WTC11 (cell line): ENCODE data around the gene MRGPRX3. TPM values are rescaled to one million over a fixed set of nuclear protein-coding genes. Genes with fewer than 3 reads are reported as not detected.

ENCODE experiments used
- ATF2 ChIP-seq: sonication (generic); formaldehyde crosslinking; IDR thresholded peaks from 2 replicates; pipeline ENCODE4 v1.8.1; 2022; ENCODE audit warnings: low read depth, missing genetic modification reagents, borderline replicate concordance
- ATF3 ChIP-seq: sonication (generic); formaldehyde crosslinking; conservative IDR thresholded peaks from 2 replicates; pipeline ENCODE4 v1.8.1; 2022; ENCODE audit warnings: mild to moderate bottlenecking, missing genetic modification reagents
- CBFB ChIP-seq: sonication (generic); formaldehyde crosslinking; IDR thresholded peaks from 2 replicates; pipeline ENCODE4 v1.8.1; 2022; ENCODE audit warnings: mild to moderate bottlenecking, low read depth, missing genetic modification reagents
- CREB1 ChIP-seq: sonication (generic); formaldehyde crosslinking; IDR thresholded peaks from 2 replicates; pipeline ENCODE4 v1.8.0; 2023; ENCODE audit warnings: mild to moderate bottlenecking, missing genetic modification reagents
- E2F5 ChIP-seq: sonication (generic); formaldehyde crosslinking; IDR thresholded peaks from 2 replicates; pipeline ENCODE4 v1.8.1; 2022; ENCODE audit warnings: mild to moderate bottlenecking, moderate library complexity, missing genetic modification reagents
- GRHL2 ChIP-seq: fragments of 250-450 bp; sonication (Bioruptor Pico); IDR thresholded peaks from 2 replicates; pipeline ENCODE4 v1.8.0; 2022; ENCODE audit warnings: mild to moderate bottlenecking, moderate library complexity; ENCODE audit not compliant: insufficient replicate concordance, severe bottlenecking
- MYBL2 ChIP-seq: sonication (generic); formaldehyde crosslinking; IDR thresholded peaks from 2 replicates; pipeline ENCODE4 v1.8.1; 2023; ENCODE audit warnings: mild to moderate bottlenecking, moderate library complexity, missing genetic modification reagents
- RORB ChIP-seq: fragments of 250-450 bp; sonication (Bioruptor Pico); IDR thresholded peaks from 2 replicates; pipeline ENCODE4 v1.9.0; 2021; ENCODE audit warnings: mild to moderate bottlenecking
- SP1 ChIP-seq: sonication (generic); formaldehyde crosslinking; conservative IDR thresholded peaks from 2 replicates; pipeline ENCODE4 v1.8.1; 2022; ENCODE audit warnings: missing genetic modification reagents
- ZNF121 ChIP-seq: sonication (generic); formaldehyde crosslinking; IDR thresholded peaks from 2 replicates; pipeline ENCODE4 v1.8.0; 2023; ENCODE audit warnings: missing genetic modification reagents
- ZNF138 ChIP-seq: sonication (generic); formaldehyde crosslinking; conservative IDR thresholded peaks from 2 replicates; pipeline ENCODE4 v1.8.1; 2022; ENCODE audit warnings: mild to moderate bottlenecking, moderate library complexity, missing genetic modification reagents
- ZNF232 ChIP-seq: sonication (generic); formaldehyde crosslinking; IDR thresholded peaks from 2 replicates; pipeline ENCODE4 v1.8.0; 2022; ENCODE audit warnings: mild to moderate bottlenecking, missing genetic modification reagents
- ZNF416 ChIP-seq: fragments of 250-450 bp; sonication (Bioruptor Pico); IDR thresholded peaks from 2 replicates; pipeline ENCODE4 v1.9.0; 2021; ENCODE audit warnings: mild to moderate bottlenecking, inconsistent platforms
- ZNF512 ChIP-seq: sonication (generic); formaldehyde crosslinking; IDR thresholded peaks from 2 replicates; pipeline ENCODE4 v1.8.1; 2022; ENCODE audit warnings: missing genetic modification reagents, borderline replicate concordance
- total RNA-seq: library from RNA; stranded (reverse); gene quantifications from 3 replicates; pipeline ENCODE4 v1.2.3, GENCODE V29; 2021
- TF ChIP-seq, protein P1 (sequence below): fragments of 200-600 bp; IDR thresholded peaks from 2 replicates; pipeline ENCODE4 v1.8.0; 2022; ENCODE audit warnings: antibody characterized with exemption
- TF ChIP-seq, protein P2 (sequence below): sonication (generic); formaldehyde crosslinking; IDR thresholded peaks from 2 replicates; pipeline ENCODE4 v1.8.0; 2022; ENCODE audit warnings: mild to moderate bottlenecking, missing genetic modification reagents
- TF ChIP-seq, protein P3 (sequence below): sonication (generic); formaldehyde crosslinking; IDR thresholded peaks from 2 replicates; pipeline ENCODE4 v1.8.0; 2023; ENCODE audit warnings: mild to moderate bottlenecking, missing genetic modification reagents
- TF ChIP-seq, protein P4 (sequence below): sonication (generic); formaldehyde crosslinking; IDR thresholded peaks from 2 replicates; pipeline ENCODE4 v1.8.0; 2023; ENCODE audit warnings: missing genetic modification reagents, mild to moderate bottlenecking, borderline replicate concordance
- TF ChIP-seq, protein P5 (sequence below): sonication (generic); formaldehyde crosslinking; IDR thresholded peaks from 2 replicates; pipeline ENCODE4 v1.8.1; 2023; ENCODE audit warnings: mild to moderate bottlenecking, missing genetic modification reagents, borderline replicate concordance

MRGPRX3 gene
- total RNA-seq, 1 experiment from 2014 or later: not detected

DNA sequence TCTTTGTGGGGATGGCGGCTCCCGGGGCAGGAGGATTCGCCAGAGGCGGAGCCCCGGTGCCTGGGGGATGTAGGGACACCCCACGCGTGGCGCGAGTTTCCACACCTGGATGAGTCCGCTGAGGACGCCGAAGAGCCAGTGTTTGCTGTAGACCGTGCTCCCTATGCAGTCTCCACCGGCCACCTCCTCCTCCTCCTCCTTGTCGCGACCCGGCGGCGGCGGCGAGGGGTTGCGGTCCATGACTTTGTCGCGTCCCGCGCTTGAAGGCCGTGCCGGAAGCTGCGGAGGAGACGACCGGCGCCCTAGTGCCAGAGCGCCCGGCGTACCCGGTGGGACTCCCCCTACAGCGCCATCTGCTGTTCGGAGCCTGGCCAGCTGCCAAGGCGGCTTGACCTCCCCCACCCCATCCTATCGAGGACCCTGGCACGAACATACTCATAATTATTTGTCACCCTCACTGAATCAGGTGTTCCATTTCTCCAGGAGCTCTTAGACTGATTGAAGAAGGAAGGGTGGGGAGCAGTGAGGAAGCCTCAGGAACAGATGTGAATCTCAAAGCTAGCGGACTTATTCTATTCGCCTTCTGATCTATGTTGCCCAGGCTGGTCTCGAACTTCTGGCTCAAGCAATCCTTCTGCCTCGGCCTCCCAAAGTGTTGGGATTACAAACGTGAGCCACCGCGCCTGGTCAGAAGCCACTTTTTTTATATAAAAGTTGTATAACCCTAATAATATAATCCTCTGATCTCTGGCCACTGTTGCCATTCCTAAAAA, 26.4 kb upstream of the MRGPRX3 start, which contains the start of gene SAAL1 (continued):
- TF ChIP-seq ZNF512 (CRISPR knock-in tag): no peak
- TF ChIP-seq ATF2 (CRISPR knock-in tag): no peak
- TF ChIP-seq, protein P1, sequence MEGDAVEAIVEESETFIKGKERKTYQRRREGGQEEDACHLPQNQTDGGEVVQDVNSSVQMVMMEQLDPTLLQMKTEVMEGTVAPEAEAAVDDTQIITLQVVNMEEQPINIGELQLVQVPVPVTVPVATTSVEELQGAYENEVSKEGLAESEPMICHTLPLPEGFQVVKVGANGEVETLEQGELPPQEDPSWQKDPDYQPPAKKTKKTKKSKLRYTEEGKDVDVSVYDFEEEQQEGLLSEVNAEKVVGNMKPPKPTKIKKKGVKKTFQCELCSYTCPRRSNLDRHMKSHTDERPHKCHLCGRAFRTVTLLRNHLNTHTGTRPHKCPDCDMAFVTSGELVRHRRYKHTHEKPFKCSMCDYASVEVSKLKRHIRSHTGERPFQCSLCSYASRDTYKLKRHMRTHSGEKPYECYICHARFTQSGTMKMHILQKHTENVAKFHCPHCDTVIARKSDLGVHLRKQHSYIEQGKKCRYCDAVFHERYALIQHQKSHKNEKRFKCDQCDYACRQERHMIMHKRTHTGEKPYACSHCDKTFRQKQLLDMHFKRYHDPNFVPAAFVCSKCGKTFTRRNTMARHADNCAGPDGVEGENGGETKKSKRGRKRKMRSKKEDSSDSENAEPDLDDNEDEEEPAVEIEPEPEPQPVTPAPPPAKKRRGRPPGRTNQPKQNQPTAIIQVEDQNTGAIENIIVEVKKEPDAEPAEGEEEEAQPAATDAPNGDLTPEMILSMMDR: peak; percentile 71
- TF ChIP-seq ZNF121 (CRISPR knock-in tag): no peak
- TF ChIP-seq CBFB (CRISPR knock-in tag): no peak
- TF ChIP-seq, protein P2, sequence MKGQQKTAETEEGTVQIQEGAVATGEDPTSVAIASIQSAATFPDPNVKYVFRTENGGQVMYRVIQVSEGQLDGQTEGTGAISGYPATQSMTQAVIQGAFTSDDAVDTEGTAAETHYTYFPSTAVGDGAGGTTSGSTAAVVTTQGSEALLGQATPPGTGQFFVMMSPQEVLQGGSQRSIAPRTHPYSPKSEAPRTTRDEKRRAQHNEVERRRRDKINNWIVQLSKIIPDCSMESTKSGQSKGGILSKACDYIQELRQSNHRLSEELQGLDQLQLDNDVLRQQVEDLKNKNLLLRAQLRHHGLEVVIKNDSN (CRISPR knock-in tag): no peak
- TF ChIP-seq ZNF232 (CRISPR knock-in tag): no peak
- TF ChIP-seq, protein P3, sequence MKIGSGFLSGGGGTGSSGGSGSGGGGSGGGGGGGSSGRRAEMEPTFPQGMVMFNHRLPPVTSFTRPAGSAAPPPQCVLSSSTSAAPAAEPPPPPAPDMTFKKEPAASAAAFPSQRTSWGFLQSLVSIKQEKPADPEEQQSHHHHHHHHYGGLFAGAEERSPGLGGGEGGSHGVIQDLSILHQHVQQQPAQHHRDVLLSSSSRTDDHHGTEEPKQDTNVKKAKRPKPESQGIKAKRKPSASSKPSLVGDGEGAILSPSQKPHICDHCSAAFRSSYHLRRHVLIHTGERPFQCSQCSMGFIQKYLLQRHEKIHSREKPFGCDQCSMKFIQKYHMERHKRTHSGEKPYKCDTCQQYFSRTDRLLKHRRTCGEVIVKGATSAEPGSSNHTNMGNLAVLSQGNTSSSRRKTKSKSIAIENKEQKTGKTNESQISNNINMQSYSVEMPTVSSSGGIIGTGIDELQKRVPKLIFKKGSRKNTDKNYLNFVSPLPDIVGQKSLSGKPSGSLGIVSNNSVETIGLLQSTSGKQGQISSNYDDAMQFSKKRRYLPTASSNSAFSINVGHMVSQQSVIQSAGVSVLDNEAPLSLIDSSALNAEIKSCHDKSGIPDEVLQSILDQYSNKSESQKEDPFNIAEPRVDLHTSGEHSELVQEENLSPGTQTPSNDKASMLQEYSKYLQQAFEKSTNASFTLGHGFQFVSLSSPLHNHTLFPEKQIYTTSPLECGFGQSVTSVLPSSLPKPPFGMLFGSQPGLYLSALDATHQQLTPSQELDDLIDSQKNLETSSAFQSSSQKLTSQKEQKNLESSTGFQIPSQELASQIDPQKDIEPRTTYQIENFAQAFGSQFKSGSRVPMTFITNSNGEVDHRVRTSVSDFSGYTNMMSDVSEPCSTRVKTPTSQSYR (CRISPR knock-in tag): peak; percentile 94
- no peak for TF ChIP-seq RORB (CRISPR knock-in tag)
- 0 out of 2 replicates have a peak, but pooled peaks have one; percentile 23 for TF ChIP-seq ZNF416 (CRISPR knock-in tag)
- TF ChIP-seq CREB1 (CRISPR knock-in tag): no peak
- TF ChIP-seq ATF3 (CRISPR knock-in tag): no peak
- peak; percentile 88 for TF ChIP-seq E2F5 (CRISPR knock-in tag)
- peak; percentile 53 for TF ChIP-seq SP1 (CRISPR knock-in tag)
- TF ChIP-seq, protein P4, sequence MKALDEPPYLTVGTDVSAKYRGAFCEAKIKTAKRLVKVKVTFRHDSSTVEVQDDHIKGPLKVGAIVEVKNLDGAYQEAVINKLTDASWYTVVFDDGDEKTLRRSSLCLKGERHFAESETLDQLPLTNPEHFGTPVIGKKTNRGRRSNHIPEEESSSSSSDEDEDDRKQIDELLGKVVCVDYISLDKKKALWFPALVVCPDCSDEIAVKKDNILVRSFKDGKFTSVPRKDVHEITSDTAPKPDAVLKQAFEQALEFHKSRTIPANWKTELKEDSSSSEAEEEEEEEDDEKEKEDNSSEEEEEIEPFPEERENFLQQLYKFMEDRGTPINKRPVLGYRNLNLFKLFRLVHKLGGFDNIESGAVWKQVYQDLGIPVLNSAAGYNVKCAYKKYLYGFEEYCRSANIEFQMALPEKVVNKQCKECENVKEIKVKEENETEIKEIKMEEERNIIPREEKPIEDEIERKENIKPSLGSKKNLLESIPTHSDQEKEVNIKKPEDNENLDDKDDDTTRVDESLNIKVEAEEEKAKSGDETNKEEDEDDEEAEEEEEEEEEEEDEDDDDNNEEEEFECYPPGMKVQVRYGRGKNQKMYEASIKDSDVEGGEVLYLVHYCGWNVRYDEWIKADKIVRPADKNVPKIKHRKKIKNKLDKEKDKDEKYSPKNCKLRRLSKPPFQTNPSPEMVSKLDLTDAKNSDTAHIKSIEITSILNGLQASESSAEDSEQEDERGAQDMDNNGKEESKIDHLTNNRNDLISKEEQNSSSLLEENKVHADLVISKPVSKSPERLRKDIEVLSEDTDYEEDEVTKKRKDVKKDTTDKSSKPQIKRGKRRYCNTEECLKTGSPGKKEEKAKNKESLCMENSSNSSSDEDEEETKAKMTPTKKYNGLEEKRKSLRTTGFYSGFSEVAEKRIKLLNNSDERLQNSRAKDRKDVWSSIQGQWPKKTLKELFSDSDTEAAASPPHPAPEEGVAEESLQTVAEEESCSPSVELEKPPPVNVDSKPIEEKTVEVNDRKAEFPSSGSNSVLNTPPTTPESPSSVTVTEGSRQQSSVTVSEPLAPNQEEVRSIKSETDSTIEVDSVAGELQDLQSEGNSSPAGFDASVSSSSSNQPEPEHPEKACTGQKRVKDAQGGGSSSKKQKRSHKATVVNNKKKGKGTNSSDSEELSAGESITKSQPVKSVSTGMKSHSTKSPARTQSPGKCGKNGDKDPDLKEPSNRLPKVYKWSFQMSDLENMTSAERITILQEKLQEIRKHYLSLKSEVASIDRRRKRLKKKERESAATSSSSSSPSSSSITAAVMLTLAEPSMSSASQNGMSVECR: peak; percentile 48; the same call in 1 of the 2 replicates
- no peak for TF ChIP-seq GRHL2
- peak; percentile 70; the same call in 1 of the 2 replicates for TF ChIP-seq MYBL2
- TF ChIP-seq ZNF138 (CRISPR knock-in tag): 0 out of 2 replicates have a peak, but pooled peaks have one; percentile 41
- TF ChIP-seq, protein P5, sequence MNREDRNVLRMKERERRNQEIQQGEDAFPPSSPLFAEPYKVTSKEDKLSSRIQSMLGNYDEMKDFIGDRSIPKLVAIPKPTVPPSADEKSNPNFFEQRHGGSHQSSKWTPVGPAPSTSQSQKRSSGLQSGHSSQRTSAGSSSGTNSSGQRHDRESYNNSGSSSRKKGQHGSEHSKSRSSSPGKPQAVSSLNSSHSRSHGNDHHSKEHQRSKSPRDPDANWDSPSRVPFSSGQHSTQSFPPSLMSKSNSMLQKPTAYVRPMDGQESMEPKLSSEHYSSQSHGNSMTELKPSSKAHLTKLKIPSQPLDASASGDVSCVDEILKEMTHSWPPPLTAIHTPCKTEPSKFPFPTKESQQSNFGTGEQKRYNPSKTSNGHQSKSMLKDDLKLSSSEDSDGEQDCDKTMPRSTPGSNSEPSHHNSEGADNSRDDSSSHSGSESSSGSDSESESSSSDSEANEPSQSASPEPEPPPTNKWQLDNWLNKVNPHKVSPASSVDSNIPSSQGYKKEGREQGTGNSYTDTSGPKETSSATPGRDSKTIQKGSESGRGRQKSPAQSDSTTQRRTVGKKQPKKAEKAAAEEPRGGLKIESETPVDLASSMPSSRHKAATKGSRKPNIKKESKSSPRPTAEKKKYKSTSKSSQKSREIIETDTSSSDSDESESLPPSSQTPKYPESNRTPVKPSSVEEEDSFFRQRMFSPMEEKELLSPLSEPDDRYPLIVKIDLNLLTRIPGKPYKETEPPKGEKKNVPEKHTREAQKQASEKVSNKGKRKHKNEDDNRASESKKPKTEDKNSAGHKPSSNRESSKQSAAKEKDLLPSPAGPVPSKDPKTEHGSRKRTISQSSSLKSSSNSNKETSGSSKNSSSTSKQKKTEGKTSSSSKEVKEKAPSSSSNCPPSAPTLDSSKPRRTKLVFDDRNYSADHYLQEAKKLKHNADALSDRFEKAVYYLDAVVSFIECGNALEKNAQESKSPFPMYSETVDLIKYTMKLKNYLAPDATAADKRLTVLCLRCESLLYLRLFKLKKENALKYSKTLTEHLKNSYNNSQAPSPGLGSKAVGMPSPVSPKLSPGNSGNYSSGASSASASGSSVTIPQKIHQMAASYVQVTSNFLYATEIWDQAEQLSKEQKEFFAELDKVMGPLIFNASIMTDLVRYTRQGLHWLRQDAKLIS (CRISPR knock-in tag): peak; percentile 77; the same call in 1 of the 2 replicates
